Stimulated activated CD4-positive, alpha-beta T cell treated with anti-CD3 and anti-CD28 coated beads, TNF-alpha, amount 100 ng/mL, for 24 hours (primary cell): ENCODE data around the gene PRMT7.
"Not testable (repeated sequence)": the region's sequence is repeated elsewhere in the genome, so short reads cannot be mapped to it uniquely, and the experiment has no call there.

Experiments used
- DNase-seq, 3 experiments: peaks; one replicate each; pipeline ENCODE4 v3.0.0-alpha.2; 2020; ENCODE audit warnings: low read depth in 3 of 3

PRMT7 gene

GRCh38 chr16:68283346-68283745 lies 27.5 kb upstream of the PRMT7 start:
- no peak for DNase-seq

GRCh38 chr16:68283801-68284598 lies 26.8 kb upstream of the PRMT7 start:
- DNase-seq = no peak

GRCh38 chr16:68284847-68285246 lies 26.0 kb upstream of the PRMT7 start:
- DNase-seq = no peak

- DNase-seq = no peak
Observed at GRCh38 chr16:68285683-68286082, 25.1 kb upstream of the PRMT7 start.

GRCh38 chr16:68286153-68287074 lies 24.4 kb upstream of the PRMT7 start:
- no peak for DNase-seq

- DNase-seq = no peak
Observed at GRCh38 chr16:68287276-68288251, 23.3 kb upstream of the PRMT7 start.

- DNase-seq = no peak
Observed at GRCh38 chr16:68288252-68288650, 22.6 kb upstream of the PRMT7 start.

GRCh38 chr16:68288796-68289195 lies 22.0 kb upstream of the PRMT7 start:
- not testable (repeated sequence) for DNase-seq

GRCh38 chr16:68289202-68289601 lies 21.6 kb upstream of the PRMT7 start:
- DNase-seq = no peak

- peak in 1 of 3 experiments; percentile 64 for DNase-seq
Observed at GRCh38 chr16:68289621-68290329, 21.0 kb upstream of the PRMT7 start.

- no peak for DNase-seq
Observed at GRCh38 chr16:68290450-68290849, 20.4 kb upstream of the PRMT7 start.

GRCh38 chr16:68291227-68291626 lies 19.6 kb upstream of the PRMT7 start:
- no peak for DNase-seq

- DNase-seq = no peak
Observed at GRCh38 chr16:68292425-68292824, 18.4 kb upstream of the PRMT7 start.

GRCh38 chr16:68296291-68296690 lies 14.5 kb upstream of the PRMT7 start:
- DNase-seq = no peak

GRCh38 chr16:68296693-68297092 lies 14.1 kb upstream of the PRMT7 start:
- no peak for DNase-seq

- no peak for DNase-seq
Observed at GRCh38 chr16:68297908-68298307, 12.9 kb upstream of the PRMT7 start.

- DNase-seq = no peak
Observed at GRCh38 chr16:68298312-68298711, 12.5 kb upstream of the PRMT7 start.

GRCh38 chr16:68298907-68299561 lies 11.8 kb upstream of the PRMT7 start:
- DNase-seq = no peak

- DNase-seq = no peak
Observed at GRCh38 chr16:68299571-68300453, 11.0 kb upstream of the PRMT7 start.
